K562 (cell line): ENCODE results near the gene AZGP1. TPM values are rescaled to one million over a fixed set of nuclear protein-coding genes. Genes with fewer than 3 reads are reported as not detected.
A peak's percentile ranks its signal among the peaks of the same experiment; 100 is the strongest.

Source experiments
- RAD51 ChIP-seq: fragments of 450-650 bp; IDR thresholded peaks from 2 replicates; pipeline ENCODE4 v1.7.1; 2016; ENCODE audit warnings: low read depth, mild to moderate bottlenecking, borderline replicate concordance
- TFAP4 ChIP-seq: sonication (generic); formaldehyde crosslinking; IDR thresholded peaks from 2 replicates; pipeline ENCODE4 v1.8.0; 2022; ENCODE audit warnings: missing genetic modification reagents, mild to moderate bottlenecking, moderate library complexity, borderline replicate concordance
- USF1 ChIP-seq: sonication (generic); formaldehyde crosslinking; IDR thresholded peaks from 2 replicates; pipeline ENCODE4 v1.9.0; 2022; ENCODE audit warnings: mild to moderate bottlenecking, missing genetic modification reagents
- polyA plus RNA-seq, 8 experiments: library from polyadenylated mRNA; depleted of rRNA in 4 of 8; stranded (reverse) in 5 of 8; unstranded in 3 of 8; fragments of >200 nt; fragmentation: Nextera tagmentation in 2 of 8; fragmentation: Illumina TruSeq in 1 of 8; extraction: Ambion mirVana in 2 of 8; extraction: Trizol in 1 of 8; gene quantifications; 2 replicates each; pipeline versions ENCODE4 v1.2.1 to v1.2.3, GENCODE V29; 2011 to 2014; ENCODE audit warnings: inconsistent platforms in 1 of 8, missing spikeins in 1 of 8
- total RNA-seq, 7 experiments: library from RNA; depleted of rRNA in 6 of 7; stranded (reverse); fragments of >200 nt in 6 of 7; fragmentation: Illumina TruSeq in 2 of 7; extraction: Trizol in 2 of 7; gene quantifications; 2 replicates each; pipeline versions ENCODE4 v1.2.1 to v1.2.3, GENCODE V29; 2011 to 2021; ENCODE audit warnings: low replicate concordance in 1 of 7
- TF ChIP-seq, protein P1 (sequence below): fragments of 450-650 bp; IDR thresholded peaks from 2 replicates; pipeline ENCODE4 v1.6.1; 2016; ENCODE audit warnings: low read depth
- TF ChIP-seq, protein P2 (sequence below): fragments of 450-650 bp; formaldehyde crosslinking; IDR thresholded peaks from 2 replicates; pipeline ENCODE4 v1.4.0; 2020; ENCODE audit warnings: mild to moderate bottlenecking, mixed read lengths

Gene AZGP1
- total and polyA plus RNA-seq, 9 of the 15 experiments (the other 6 are each of a cell fraction or from before 2014, with no cell fraction given): 0.18 to 0.53 TPM; not detected in 7

GRCh38 chr7:99992330-99993038, 16.7 kb upstream of the AZGP1 start (continued):
- TF ChIP-seq, protein P1, sequence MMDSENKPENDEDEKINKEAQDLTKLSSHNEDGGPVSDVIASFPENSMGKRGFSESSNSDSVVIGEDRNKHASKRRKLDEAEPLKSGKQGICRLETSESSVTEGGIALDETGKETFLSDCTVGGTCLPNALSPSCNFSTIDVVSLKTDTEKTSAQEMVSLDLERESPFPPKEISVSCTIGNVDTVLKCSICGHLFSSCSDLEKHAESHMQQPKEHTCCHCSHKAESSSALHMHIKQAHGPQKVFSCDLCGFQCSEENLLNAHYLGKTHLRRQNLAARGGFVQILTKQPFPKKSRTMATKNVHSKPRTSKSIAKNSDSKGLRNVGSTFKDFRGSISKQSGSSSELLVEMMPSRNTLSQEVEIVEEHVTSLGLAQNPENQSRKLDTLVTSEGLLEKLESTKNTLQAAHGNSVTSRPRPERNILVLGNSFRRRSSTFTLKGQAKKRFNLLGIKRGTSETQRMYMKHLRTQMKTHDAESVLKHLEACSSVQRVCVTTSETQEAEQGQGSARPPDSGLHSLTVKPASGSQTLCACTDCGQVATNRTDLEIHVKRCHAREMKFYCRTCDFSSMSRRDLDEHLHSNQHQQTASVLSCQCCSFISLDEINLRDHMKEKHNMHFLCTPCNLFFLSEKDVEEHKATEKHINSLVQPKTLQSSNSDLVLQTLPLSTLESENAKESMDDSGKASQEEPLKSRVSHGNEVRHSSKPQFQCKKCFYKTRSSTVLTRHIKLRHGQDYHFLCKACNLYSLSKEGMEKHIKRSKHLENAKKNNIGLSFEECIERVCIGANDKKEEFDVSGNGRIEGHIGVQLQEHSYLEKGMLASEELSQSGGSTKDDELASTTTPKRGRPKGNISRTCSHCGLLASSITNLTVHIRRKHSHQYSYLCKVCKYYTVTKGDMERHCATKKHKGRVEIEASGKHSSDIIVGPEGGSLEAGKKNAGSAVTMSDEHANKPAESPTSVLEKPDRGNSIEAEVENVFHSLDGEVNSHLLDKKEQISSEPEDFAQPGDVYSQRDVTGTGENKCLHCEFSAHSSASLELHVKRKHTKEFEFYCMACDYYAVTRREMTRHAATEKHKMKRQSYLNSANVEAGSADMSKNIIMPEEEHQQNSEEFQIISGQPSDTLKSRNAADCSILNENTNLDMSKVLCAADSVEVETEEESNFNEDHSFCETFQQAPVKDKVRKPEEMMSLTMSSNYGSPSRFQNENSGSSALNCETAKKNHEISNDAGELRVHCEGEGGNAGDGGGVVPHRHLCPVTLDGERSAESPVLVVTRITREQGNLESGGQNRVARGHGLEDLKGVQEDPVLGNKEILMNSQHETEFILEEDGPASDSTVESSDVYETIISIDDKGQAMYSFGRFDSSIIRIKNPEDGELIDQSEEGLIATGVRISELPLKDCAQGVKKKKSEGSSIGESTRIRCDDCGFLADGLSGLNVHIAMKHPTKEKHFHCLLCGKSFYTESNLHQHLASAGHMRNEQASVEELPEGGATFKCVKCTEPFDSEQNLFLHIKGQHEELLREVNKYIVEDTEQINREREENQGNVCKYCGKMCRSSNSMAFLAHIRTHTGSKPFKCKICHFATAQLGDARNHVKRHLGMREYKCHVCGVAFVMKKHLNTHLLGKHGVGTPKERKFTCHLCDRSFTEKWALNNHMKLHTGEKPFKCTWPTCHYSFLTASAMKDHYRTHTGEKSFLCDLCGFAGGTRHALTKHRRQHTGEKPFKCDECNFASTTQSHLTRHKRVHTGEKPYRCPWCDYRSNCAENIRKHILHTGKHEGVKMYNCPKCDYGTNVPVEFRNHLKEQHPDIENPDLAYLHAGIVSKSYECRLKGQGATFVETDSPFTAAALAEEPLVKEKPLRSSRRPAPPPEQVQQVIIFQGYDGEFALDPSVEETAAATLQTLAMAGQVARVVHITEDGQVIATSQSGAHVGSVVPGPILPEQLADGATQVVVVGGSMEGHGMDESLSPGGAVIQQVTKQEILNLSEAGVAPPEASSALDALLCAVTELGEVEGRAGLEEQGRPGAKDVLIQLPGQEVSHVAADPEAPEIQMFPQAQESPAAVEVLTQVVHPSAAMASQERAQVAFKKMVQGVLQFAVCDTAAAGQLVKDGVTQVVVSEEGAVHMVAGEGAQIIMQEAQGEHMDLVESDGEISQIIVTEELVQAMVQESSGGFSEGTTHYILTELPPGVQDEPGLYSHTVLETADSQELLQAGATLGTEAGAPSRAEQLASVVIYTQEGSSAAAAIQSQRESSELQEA: no peak
- TF ChIP-seq, protein P2, sequence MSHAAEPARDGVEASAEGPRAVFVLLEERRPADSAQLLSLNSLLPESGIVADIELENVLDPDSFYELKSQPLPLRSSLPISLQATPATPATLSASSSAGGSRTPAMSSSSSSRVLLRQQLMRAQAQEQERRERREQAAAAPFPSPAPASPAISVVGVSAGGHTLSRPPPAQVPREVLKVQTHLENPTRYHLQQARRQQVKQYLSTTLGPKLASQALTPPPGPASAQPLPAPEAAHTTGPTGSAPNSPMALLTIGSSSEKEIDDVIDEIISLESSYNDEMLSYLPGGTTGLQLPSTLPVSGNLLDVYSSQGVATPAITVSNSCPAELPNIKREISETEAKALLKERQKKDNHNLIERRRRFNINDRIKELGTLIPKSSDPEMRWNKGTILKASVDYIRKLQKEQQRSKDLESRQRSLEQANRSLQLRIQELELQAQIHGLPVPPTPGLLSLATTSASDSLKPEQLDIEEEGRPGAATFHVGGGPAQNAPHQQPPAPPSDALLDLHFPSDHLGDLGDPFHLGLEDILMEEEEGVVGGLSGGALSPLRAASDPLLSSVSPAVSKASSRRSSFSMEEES: peak; percentile 75
- TF ChIP-seq USF1 (CRISPR knock-in tag) (peak; percentile 29), RAD51 (peak; percentile 68), TFAP4 (CRISPR knock-in tag) (0 out of 2 replicates have a peak, but pooled peaks have one; percentile 21)
